SH-SY5Y (cell line): ENCODE results near the gene TAF10.

Experiments used
- GATA2 ChIP-seq: IDR thresholded peaks from 2 replicates; pipeline ENCODE4 v1.6.1; 2011; ENCODE audit warnings: mild to moderate bottlenecking, low read depth, low read length
- GATA3 ChIP-seq: IDR thresholded peaks from 2 replicates; pipeline ENCODE4 v1.6.1; 2011; ENCODE audit warnings: low read depth, mild to moderate bottlenecking, low read length, moderate library complexity

- TF ChIP-seq GATA2 (no peak), GATA3 (no peak)
These were observed 4.7 kb upstream of the TAF10 start for GRCh38 chr11:6616596-6617250.
